Loucy (cell line): ENCODE data around the gene SCNN1A.

Source experiments
- EZH2phosphoT487 ChIP-seq: fragments of 200-600 bp; IDR thresholded peaks from 2 replicates; pipeline ENCODE4 v1.6.1; 2018; ENCODE audit warnings: antibody characterized with exemption, mild to moderate bottlenecking, moderate library complexity, borderline replicate concordance
- TF ChIP-seq, protein P1 (sequence below): fragments of 200-600 bp; sonication (generic); conservative IDR thresholded peaks from 2 replicates; pipeline ENCODE4 v1.5.1; 2014; ENCODE audit warnings: mild to moderate bottlenecking, antibody characterized with exemption, low read length

DNA sequence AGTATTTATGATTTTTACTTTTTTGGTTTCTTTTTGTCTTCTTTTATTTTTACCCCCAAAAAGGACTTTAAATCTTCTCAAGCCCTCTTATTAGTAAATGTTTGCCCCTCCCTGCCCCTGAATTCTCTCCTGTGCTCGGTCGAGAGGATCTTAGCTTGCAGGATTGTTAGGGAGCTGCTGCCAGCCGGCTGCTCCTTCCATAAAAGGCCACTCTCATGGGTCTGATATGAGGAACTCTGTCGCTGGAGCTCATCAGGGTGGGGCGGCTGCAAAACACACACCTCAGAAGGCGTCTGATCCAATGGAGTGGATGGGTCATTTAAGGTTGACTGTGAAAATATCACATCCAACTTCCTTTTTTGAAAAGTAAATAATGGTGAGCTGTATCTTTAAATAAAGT is 17.1 kb upstream of the SCNN1A start:
- TF ChIP-seq, protein P1, sequence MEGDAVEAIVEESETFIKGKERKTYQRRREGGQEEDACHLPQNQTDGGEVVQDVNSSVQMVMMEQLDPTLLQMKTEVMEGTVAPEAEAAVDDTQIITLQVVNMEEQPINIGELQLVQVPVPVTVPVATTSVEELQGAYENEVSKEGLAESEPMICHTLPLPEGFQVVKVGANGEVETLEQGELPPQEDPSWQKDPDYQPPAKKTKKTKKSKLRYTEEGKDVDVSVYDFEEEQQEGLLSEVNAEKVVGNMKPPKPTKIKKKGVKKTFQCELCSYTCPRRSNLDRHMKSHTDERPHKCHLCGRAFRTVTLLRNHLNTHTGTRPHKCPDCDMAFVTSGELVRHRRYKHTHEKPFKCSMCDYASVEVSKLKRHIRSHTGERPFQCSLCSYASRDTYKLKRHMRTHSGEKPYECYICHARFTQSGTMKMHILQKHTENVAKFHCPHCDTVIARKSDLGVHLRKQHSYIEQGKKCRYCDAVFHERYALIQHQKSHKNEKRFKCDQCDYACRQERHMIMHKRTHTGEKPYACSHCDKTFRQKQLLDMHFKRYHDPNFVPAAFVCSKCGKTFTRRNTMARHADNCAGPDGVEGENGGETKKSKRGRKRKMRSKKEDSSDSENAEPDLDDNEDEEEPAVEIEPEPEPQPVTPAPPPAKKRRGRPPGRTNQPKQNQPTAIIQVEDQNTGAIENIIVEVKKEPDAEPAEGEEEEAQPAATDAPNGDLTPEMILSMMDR = no peak
- TF ChIP-seq EZH2phosphoT487 = no peak
